C4-2B (cell line): ENCODE data around the gene KLF3.

ENCODE experiments used
- H3K27ac ChIP-seq: fragments of 450-650 bp; 2 replicates; pipeline ENCODE4 v1.5.1; 2017
- ZFX ChIP-seq: fragments of 450-650 bp; IDR thresholded peaks from 2 replicates; pipeline ENCODE4 v1.6.1; 2017
- TF ChIP-seq, protein P1 (sequence below): fragments of 450-650 bp; conservative IDR thresholded peaks from 2 replicates; pipeline ENCODE4 v1.5.1; 2017; ENCODE audit warnings: mild to moderate bottlenecking

The KLF3 gene

DNA sequence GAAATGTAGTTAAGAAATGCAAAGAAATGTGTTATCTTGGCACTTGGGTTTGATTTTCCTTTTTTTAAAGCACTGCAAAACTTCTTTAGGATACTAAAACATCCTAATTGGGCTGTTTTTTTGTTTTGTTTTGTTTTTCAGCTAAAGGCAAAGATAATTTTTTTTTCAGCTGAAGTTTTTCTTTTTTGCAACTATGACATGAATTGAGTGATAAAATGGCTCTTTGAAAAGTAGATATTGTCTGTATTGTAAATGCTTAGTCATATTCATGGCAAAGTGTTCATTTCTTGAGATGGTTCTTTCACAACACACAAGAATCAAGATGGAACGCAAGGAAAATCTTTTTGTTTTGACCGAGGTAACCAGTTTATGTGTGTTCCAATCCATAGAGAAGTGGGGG is 35.1 kb downstream of the KLF3 start:
- TF ChIP-seq, protein P1, sequence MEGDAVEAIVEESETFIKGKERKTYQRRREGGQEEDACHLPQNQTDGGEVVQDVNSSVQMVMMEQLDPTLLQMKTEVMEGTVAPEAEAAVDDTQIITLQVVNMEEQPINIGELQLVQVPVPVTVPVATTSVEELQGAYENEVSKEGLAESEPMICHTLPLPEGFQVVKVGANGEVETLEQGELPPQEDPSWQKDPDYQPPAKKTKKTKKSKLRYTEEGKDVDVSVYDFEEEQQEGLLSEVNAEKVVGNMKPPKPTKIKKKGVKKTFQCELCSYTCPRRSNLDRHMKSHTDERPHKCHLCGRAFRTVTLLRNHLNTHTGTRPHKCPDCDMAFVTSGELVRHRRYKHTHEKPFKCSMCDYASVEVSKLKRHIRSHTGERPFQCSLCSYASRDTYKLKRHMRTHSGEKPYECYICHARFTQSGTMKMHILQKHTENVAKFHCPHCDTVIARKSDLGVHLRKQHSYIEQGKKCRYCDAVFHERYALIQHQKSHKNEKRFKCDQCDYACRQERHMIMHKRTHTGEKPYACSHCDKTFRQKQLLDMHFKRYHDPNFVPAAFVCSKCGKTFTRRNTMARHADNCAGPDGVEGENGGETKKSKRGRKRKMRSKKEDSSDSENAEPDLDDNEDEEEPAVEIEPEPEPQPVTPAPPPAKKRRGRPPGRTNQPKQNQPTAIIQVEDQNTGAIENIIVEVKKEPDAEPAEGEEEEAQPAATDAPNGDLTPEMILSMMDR: no peak
- TF ChIP-seq ZFX: no peak
- no peak overlapping the region for H3K27ac ChIP-seq

DNA sequence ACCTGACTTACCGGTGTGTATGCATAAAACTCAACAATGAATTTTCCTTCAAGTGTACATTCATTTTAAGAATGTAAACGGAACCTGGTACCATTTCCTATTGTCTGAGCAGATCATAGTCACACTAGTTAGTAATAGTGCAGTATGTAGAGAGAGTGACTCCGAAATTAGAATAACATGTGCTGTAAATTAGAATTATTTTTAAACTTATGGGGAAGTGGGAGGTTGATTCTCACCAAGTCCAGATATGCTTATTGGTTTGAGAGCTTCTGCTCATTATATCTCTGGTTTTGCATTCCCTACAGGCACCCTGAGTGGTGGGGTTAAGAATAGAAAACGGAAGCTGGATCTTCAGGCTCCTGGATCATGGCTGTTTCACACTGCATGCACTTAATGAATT is 39.6 kb downstream of the KLF3 start:
- H3K27ac ChIP-seq: no peak overlapping the region
- TF ChIP-seq ZFX: no peak
- TF ChIP-seq, protein P1: no peak

DNA sequence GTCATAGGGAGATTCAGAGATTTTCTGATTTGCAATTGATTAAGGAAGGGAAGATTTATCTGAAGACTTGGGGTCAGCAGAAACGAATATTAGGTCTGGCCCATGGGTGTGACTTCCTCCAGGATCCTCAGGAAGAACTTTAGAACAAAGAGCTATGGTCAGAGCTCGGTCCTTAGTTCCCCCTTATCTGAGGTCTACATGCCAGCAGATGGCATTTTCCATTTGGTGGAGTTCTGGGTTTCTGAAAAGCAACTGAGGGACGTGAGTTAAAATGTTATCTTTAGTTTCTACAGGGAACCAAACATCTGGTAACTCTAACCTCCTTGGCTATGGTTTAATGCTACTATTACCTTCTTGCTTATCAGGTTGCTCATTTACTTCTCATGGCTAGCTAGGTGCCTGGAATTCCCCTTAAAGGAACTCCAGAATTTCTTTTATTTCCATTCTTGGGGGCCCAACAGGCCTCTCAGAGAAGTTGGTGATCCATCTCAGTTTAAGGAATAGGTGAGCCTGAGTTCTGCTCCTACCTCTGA is 40.7 kb downstream of the KLF3 start:
- TF ChIP-seq, protein P1: no peak
- no peak for TF ChIP-seq ZFX
- no peak overlapping the region for H3K27ac ChIP-seq

DNA sequence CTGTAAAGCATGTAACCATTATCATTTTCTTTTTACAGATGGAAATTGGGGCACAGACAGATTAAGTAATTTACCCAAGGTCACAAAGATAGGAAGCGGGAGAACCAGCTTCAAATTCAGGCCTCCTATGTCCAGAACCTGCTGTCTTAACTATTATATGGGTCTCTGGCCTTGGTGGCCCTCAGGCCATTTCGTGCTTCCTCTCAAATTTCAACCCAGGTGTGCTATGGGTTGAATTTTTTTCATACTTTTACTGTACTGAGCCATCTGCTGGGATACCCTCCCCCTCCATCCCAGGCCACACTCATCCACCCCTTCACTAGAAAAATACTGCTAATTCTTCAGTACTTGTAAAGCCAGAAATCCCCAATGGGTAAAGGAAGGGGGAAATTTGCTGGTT is 42.3 kb downstream of the KLF3 start:
- TF ChIP-seq ZFX: no peak
- TF ChIP-seq, protein P1: no peak
- H3K27ac ChIP-seq: no peak overlapping the region

DNA sequence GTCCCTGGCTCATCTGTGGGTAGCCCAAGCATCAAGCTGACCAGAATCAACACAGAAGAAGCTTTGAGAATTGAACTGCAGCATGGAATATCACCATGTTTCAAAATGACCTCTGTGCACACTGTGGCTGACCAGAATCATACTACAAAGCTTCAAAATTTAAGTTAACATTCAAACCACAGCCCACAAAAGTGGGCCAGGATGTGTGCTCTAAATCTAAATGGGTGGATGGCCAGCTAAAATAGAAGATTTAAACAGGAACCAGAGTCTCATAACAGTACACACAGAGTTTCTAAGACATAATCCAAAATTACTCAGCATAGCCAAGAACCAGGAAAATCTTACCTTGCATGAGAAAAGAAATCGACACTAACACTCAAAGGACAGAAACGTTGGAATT is 46.1 kb downstream of the KLF3 start:
- TF ChIP-seq, protein P1: no peak
- no peak for TF ChIP-seq ZFX
- H3K27ac ChIP-seq: no peak overlapping the region

DNA sequence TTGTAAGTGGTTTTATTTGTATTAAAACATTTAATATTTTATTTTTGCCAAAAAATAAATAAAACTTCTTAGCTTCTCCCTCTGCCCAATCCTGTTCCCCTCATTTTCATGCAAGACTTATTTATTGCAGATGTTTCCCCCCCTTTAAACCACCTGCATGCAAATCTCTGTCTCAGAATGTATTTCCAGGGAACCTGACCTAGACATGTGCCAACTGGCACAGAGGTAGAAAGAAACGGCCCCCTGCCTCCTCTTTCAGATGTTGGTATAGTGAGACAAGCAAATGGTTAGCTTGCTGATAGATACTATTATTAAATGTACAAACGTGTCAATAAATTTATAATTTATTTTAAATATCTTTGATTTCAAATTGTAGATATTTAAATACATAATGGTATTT is 47.1 kb downstream of the KLF3 start:
- TF ChIP-seq ZFX: no peak
- TF ChIP-seq, protein P1: no peak
- no peak overlapping the region for H3K27ac ChIP-seq

DNA sequence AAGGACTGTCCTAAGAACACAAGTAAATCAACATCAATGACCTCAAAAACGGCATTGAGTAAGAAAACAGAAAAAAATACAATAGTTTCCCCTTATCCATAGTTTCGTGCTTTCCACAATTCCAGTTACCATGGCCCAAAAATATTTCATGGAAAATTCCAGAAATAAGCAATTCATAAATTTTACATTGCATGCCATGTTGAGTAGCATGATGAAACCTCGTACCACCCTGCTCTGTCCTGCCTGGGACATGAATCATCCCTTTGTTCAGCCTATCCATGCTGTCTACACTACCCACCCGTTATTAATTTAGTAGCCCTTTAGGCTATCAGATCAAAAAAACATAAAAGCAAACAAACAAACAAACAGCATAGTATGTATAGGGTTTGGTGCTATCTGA is 51.1 kb downstream of the KLF3 start:
- no peak for TF ChIP-seq ZFX
- TF ChIP-seq, protein P1: no peak

More for the DNA sequence above, 51.1 kb downstream of the KLF3 start:
- H3K27ac ChIP-seq: no peak overlapping the region
